NCI-H526 (cell line): ENCODE measurements around the gene PECR.

Source experiments
- DNase-seq, 2 experiments: peaks; one replicate each; lab custom pipeline; 2025; lab: John Stamatoyannopoulos, UW

Gene PECR

DNA sequence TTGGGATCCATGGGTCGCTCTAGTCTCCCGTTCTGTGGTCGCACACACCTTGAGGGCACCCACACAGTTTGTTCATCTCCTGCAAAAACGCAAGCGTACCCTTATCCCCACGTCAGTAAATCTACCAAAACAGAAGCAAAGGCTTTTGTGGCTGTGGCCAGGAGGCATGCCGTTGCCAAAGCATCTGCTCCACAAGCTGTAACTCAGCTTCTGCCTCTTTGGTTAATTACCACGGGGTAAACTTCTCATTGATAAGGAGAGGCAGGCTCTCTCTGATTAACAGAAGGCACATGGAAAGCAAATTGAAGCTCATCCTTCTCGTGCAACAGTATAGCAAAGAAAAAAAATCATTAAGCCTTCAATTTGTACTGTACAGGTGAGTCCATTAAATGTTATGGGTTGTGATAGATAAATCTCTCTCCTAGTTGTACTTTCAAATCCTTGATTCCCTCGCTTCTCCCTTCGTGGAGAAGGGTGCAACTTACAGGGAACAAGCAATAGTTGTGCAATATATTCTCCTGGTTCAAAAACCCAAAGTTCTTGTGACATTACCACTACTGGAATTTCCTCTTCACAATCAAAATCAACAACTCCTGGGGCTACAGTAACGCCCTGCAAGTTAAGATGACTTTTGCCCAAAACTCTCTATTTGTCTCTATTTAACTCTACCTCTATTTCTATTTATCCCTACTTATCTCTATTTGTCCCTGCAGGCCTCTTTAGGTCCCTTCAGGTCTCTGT is 10.3 kb downstream of the PECR start:
- DNase-seq, result no peak

DNA sequence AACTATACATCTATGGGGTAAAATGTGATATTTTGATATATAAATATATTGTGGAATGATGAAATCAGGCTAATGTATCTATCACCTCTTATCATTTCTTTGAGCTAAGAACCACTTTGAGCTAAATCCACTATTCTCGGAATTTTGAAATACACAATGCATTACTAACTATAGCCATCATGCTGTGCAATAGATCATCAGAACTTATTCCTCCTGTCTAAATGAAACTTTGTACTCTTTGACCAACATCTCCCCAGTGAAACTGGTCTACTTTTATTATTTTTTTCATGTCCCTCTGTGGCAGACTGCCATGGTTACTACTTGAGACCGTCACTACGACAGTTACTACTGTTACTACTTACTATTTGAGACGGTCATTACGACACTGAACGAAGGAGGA is 11.4 kb downstream of the PECR start:
- no peak for DNase-seq

DNA sequence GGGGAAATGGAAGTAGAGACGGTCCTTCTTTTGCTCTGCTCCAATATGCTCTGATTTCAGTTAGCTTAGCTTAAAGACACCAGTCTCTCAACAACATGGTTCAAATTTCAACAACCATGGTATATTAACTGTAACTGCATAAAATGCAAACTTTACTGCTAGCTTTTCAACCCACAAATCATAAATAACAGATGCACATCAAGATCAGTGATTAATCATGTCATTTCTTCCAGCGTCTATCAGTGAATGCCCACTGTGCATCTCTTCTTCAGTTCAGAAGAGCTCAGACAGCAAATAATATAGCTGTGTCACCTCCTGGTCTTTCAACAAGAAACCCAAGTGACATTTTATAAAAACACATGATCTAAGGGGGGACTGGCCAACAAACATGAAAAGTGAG is 12.6 kb downstream of the PECR start:
- DNase-seq, result no peak

DNA sequence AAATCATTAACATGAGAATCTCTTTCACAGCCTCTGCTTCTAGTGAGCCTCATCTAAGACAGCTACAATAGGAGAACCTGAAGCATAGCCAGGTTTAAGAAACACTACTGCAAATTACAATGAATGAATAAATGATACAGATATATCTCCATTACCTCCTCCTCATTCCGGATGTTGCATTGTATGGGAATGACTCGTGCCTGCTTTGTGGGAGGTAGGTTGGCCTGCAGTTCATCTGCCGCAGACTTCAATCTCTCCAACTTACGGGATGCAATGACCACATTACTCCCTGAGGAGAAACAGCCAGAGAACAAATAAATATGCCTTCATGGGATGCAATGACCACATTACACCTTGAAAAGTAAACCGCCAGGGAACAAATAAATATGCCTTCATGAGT is 15.4 kb downstream of the PECR start:
- DNase-seq, result no peak

DNA sequence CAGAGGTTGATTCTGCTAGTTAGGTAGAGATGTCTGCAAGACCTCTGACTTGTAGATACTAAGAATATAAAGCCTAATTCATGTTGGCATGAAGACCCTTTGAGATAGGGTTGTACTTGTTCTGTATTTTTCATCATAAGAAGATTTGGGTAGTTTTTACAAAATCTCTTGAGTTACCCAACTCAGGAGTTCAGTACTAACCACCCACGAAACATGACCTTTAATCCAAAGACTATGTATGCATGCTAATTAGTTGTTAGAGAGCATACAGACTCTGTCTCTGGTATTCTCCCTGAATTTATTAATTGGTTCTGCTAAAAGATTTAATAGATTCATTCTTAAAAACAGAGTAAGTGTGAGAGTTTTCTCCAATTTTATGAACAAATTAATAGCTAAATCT is 16.9 kb downstream of the PECR start:
- DNase-seq, result no peak

DNA sequence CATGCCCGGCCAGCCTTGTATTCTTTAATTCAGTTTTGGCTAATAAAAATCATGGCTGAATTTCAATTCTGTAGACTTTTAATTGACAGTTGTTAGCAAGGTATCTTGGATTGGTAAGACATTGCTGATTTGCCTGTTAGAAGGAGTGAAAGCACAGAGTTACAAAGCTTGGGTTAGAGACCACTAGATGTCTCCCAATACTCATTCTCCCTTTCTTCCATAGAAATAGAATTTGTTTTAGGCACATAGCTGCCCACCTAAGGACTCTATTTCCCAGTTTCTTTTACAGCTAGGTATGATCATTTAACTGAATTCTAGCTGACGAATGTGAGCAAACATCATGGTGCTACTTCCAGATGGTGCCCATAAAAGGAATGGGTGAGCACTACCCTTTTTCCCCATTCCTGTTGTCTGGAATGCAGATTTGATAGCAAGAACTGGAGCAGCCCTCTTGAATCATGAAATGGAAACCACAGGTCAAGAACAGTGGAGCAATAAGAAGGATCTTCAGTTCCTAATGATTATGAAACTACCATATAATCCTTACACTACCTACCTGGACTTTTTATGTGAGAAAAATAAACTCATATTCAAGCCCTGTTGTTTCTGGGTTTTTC is 17.5 kb downstream of the PECR start:
- peak in 1 of 2 experiments; percentile 1 for DNase-seq

DNA sequence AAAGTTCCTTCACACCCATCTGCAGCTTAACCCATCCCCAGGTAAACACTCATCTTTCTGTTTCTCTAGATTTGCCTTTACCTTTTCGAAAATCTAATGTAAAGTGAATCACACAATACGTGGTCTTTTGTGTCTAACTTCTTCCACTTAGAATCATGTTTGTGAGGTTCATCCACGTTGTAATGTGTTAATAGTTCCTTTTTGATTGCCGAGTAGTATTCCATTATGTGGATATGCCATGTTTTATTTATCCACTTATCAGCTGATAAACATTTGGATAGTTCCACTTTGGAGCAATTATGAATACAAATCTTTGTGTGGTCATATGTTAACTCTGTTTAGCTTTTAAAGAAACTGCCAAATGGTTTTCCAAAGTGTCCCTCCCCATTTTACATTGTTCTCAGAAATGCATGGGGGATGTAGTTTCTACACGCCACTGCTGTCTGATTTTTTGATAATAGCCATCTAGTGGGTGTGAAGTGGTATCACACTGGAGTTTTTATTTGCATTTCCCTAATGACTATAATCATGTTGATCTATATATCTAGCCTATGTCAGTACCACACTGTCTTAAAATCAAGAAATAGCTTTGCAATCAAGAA is 22.3 kb downstream of the PECR start:
- no peak for DNase-seq

DNA sequence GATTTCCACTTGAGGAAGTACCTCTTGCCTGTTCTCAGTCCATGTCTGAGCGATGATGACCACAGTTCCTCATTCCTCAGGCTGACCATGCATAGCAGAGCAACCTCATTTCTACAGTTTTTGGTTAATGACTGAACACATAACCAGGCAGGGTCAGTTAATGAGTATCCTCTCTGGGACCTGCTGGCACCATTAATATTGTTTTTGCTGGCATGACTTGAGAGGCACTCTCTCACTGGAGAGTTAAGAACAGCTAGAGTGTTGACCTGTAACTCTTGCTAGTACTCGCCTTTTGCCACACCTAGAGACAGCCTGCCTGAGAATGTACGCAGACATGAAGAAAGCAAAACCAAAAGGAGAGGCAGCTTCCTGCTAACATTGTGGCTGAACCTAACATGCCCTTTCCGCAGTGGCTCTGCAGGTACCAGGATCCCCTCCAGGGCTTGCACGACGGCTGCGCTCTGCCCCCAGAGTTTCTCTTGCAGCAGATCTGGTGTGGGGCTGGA is 23.9 kb downstream of the PECR start:
- DNase-seq, result no peak

DNA sequence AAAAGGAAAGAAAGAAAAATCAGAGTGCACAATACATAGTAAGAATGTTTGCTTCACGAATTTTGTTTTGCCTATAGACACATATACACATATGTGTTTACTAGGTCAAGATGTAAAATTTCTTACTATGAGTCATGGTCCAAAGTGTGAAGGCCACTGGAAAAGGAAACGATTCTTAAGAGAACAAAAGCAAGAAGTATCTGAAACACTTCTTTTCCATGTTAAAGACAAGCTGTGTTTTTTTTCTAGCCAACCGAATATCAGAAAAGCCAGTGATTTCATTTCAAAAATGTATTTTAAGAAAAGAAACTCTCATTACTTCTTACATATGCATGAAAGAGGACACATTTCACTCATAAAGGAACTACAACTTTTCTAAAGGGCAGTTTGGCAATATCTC is 24.9 kb downstream of the PECR start:
- DNase-seq, result no peak

DNA sequence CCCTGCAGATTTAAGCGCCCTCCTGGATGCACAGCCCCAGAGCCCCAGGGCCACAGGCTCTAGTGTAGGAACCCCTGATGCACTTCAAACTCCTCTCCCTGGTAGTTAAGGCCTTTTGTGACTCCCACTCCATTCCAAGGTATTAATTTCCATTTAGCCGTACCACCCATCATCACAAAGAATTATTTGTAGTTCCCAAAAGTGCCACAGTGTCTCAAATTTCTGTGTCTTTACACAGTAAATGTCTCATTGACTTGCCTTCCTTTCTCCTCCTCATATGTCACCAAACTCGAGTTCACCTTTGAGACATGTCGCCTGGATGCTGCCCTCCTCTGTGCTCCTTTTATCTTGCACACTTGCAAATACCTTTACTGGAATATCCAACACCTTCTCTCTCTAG is 25.9 kb downstream of the PECR start:
- no peak for DNase-seq

DNA sequence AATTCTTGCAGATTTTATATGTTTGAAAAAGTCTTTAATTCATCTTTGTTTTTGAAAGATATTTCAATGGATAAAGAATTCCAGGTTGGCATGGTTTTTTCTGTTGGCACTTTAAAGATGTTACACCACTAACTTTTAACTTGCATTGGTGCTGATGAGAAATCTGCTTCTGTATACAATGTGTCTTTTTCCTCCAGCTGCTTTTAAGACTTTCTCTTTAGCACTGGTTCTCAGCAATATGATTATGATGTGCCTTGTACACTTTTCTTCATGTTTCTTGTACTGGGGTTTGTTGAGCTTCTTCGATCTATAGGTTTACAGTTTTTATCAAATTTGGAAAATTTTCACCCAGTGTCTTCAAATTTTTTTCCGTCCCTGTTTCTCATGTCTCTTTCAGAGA is 29.2 kb downstream of the PECR start:
- no peak for DNase-seq

DNA sequence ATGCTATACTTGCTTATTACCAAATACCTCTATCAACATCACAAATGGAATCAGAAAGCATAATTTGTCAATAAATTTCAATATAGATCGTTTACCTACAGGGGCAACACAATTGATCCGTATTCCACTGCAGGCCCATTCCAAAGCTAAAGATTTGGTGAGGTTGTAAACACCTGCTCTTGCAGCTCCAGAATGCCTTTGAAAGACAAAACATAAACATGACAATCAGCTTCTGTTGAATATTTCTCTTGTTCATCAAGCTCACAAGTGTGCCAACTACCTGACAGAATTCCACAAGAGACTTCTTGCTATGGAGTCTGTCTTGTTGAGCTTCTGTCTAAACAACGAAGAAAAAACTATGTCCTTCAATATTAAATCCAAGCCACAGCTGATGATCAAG is 30.3 kb downstream of the PECR start:
- DNase-seq, result no peak

DNA sequence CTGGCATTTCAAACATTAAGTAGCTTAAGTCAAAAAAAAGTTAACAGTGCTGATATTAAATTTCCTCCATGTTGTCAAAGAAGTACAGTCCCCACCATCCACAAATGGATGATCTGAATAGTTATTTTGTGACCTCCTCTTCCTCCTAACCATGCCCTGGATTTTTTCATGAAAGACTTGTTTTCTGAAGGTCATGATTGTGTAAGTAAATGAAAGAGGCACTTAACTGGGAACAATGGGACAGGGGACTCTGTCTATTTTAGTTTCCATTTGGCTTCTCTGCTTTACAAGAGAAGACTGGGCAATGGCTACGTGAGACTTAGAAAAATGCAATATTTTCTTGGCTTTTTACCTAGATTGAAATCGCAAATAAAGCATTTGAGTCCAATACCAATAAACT is 32.2 kb downstream of the PECR start:
- no peak for DNase-seq

DNA sequence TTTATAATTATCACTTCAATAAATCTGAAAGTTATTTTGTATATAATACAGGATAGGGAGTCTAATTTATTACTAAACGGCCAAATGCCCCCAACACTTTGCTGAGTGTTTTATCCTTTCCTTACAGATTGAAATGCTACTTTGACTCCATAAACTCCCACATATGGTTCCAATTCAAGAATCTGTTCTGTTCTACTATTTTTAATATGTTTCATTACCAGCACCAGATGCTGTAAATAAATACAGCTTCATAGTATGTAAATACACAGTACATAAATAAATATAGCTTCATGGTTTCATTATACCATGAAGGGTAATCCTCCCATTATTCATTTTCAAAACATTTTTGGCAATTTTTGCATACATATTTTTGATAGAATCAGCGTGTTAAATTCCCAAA is 34.2 kb downstream of the PECR start:
- DNase-seq, result no peak

DNA sequence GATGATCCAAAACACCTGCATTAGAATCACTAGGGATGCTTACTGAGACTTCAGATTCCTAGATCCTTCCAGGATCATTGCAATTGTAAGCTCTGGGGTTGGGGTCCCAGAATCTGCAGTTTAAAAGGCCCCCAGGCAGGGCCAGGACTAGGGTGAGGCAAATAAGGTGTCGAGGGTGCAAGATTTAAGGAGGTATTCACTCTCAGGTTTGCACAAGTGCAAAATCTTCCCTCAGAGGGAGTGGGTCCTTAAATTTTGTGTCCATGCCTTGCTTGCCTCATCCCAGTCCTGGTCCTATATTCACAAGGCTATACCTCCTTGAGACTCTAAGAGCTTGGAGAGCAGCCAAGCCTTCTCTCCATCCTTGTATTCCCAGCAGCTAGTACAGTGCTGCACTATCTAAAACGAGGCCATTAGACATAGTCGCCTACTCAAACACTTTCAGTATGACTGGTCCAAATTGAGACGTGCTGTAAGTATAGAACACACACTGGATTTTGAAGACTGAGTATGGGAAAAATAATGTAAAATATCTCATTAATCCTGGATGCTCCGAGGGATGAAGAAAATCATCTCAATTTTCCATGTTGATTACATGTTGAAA is 36.6 kb downstream of the PECR start:
- no peak for DNase-seq

DNA sequence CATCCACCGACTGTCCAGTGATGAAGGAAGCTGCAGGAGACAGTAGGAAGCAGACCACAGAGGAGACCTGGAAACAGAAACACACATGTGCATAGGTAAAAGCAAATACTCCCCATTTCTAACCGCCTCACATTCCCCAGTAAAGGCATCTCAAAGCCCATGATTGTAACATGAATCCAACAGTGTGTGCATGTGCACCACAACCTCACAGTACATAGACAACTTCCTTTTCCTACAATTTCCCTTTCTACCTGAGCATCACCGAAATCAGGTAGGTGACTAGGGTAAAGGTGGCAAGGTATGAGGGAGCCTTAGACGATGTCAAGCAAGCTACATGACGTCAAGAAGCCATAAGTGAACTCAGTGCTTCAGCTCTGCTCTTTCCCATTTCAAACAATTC is 37.7 kb downstream of the PECR start:
- DNase-seq, result no peak

DNA sequence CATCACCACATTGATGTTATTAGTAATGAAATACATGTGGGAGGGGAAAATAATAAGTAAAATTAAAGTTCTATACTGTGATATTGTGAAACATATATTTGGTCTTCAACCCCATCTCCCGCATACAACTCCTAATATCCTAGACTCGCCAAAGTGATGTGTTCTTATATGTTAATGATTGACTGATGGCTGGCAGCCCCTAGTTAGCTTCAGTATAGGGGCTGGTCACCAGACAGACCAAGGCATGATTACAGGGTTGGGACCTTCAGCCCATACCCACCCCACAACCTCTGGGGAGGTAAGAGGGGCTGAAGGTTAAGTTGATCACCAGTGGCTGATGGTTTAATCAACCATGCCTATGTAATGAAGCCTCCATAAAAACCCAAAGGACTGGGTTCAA is 40.2 kb downstream of the PECR start:
- DNase-seq, result no peak

DNA sequence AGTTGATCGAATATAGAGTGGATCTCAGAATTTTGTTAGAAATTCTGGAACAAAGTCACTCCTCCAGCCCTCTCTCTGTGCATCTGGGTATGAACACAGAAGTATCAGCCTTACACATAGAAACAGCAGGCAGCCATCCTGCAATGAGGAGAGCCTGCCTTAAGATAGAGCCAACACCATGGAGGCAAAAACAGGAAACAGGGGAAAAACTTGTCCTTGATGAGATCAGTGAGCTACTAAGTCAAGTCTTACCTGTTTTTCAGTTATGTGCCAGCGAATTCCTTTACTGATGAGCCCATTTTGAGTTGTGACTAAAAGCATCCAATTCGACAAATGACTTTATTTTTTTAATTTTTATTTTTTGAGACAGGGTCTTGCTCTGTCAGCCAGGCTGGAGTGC is 41.7 kb downstream of the PECR start:
- DNase-seq, result no peak

DNA sequence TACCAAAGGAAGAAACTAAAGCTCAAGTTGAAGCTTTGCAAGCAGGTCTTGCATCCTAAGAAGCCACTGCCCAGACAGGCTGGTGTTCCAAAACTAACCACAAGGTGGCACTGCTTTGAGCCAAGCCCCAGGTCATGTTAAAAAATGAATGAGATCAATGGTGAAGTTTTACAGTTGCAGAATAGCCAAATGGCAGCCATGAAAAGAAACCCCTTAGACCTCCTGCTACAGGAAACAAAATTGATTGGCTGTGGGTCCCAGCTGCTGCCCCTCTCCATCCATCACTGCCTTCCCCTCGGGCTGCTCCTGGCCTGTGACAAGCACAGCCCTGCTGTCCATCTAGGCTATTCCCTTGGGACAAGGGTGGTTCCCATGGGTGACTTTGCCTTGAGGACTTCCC is 47.5 kb downstream of the PECR start:
- DNase-seq, result peak; percentile 48 to 69

DNA sequence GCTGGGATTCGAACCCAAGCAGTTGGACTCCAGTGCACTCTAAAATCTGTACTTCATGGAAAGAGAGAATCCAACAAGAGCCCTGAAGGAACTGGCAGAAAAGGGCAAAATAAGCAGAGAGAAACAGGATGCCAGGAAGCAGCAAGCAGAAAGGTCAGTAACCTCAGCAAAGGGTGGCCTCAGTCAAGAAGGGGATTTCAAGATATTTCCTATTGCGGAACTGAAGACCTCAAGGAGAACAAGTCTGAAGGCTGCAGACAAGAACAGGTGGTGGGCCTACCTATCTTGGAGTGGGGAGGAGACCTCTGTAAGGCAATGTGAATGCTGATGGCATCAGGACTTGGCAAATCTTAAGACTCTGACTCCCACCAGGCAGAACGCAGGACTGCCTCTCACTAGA is 48.2 kb downstream of the PECR start:
- no peak for DNase-seq

DNA sequence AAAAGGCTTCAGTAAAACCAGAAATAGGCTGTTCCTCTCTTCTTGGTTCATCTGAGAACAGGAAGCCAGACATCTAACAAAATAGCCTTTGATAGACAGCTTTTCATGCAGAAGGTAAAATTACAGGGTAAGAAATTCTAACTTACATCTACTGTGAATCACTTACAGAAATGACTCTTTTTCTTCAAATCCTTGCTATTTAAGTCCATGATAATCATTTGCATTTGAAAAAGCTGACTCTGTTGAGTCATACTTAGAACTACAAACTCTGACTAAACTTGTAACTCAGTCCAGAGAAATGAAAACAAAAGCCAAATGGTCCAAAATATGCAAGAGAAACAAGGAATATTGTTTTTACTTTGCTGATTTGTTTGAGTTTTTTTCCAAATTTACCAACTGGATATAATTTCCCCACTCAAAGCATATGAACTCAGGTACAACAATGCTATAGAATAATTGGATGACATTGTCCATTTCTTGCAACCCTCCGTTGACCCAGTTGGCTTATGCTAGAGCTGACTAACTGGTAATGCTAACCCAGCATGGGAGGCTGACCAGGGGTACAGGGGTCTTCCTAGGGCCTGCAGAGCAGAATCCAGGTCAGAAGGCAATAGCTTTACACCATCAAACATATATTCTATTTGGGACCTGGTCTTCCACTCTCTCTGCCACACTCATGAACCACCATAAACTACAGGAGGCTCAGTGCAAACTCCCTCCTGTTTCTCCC is 49.5 kb downstream of the PECR start:
- no peak for DNase-seq

DNA sequence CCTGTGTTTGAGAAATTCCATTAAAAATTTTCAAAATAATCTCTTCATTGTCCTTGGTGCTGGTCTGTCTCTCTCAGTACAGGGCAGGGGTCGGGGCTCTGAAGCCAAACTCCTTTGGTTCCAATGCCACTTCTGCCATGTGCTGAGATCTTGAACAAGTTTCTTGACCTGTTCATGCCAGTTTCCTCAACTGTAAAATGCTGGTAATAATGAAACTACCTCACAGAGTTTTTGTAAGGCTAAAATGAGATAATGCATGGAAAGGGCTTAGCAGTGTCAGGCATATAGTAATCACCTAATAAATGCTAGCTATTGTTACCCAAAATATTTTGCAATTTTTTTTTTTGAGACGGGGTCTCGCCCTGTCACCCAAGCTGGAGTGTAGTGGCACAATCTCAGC is 51.4 kb downstream of the PECR start:
- DNase-seq, result no peak
